GM10266 (cell line): Measurements from ENCODE around the gene FOXO6.

Experiments used
- DNase-seq: peaks from one replicate; pipeline ENCODE4 v3.0.0; 2012; ENCODE audit errors: extremely low spot score
- TF ChIP-seq, protein P1 (sequence below): IDR thresholded peaks from 2 replicates; pipeline ENCODE4 v1.5.1; 2012; ENCODE audit warnings: mild to moderate bottlenecking, low read depth; ENCODE audit not compliant: control insufficient read depth, insufficient read depth; ENCODE audit errors: missing control alignments

FOXO6 gene

DNA sequence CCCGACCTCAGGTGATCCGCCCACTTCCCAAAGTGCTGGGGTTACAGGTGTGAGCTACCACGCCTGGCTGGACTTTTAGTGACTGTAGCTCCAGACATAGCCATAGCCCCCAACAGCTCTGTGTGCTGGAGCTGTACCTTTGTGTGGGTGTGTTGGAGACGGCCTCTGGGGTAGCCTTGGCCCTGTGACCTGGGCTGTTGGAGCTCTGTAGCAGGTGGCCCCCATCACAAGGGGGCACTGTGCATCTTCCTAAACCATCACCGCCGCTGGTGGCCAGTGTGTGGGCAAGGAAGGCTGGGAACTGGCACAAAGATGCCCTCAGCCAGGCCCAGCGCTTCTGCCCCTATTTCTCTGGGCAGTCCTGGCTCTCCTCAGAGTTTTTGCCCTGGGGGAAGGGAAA lies 38.4 kb upstream of the FOXO6 start:
- peak; percentile 56 for DNase-seq
- TF ChIP-seq, protein P1, sequence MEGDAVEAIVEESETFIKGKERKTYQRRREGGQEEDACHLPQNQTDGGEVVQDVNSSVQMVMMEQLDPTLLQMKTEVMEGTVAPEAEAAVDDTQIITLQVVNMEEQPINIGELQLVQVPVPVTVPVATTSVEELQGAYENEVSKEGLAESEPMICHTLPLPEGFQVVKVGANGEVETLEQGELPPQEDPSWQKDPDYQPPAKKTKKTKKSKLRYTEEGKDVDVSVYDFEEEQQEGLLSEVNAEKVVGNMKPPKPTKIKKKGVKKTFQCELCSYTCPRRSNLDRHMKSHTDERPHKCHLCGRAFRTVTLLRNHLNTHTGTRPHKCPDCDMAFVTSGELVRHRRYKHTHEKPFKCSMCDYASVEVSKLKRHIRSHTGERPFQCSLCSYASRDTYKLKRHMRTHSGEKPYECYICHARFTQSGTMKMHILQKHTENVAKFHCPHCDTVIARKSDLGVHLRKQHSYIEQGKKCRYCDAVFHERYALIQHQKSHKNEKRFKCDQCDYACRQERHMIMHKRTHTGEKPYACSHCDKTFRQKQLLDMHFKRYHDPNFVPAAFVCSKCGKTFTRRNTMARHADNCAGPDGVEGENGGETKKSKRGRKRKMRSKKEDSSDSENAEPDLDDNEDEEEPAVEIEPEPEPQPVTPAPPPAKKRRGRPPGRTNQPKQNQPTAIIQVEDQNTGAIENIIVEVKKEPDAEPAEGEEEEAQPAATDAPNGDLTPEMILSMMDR, result peak; percentile 69

DNA sequence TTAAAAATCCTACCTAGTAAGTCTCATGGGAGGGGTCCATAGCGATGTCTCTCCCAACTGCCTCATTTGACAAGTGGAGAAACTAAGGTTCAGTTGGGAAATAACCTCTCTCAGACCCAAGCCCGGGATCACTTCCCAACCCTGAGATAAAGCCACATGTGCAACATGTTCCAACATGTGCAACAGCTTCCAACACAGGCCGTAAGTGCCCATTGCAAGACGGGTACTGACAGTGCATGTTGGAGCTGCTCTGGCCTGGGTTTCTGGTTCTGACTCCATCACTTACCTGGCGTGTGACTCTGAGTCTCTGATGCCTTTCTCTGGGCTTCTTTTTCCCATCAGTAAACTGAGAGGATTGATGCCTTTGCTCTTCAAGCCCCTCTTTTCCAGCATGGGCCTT lies 38.0 kb upstream of the FOXO6 start:
- DNase-seq, result no peak
- TF ChIP-seq, protein P1, result no peak

DNA sequence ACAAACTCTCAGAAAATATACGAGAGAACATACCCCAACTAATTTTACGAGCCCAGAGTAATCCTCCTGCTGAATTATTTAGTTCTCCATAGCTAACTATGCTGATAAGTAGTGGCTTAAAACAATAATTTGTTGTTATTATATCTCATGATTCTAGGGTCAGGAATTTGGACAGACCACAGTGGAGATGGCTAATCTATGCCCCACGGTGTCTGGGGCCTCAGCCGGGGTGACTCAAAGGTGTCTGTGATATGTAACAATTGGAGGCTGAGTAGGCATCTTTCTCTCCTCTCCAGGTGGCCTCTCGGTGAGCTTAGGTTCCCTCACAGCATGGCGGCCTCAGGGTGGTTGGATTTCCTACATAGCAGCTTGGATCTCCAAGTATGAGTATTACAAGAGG lies 35.4 kb upstream of the FOXO6 start:
- DNase-seq, result no peak
- TF ChIP-seq, protein P1, result no peak

DNA sequence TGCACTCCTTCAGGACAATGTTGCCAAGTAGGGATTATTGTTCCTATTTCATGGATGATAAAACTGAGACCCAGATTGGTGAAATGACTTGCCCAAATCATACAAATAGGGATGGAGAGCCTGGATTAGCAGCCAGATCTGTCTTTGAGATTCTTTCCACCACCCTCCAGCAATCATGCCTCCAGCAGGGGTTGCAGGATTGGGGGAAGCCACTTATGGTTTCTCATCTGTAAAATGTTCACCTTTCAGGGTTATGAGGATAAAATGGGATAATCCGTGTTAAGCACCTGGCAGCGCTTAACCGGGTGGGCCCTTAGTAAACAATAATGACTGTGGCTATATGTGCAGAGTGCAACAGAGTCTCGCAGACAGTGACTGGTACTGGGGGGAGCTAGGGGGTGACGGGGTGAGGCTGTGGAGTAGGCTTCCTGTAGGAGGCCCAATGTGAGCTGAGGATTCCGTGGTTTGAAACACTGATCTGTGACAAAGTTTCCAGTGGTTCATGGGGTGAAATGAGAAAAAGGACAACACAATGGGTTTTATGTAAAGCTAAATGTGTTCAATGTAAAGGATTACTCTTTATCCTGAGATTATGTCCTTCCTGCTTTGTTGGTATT lies 33.7 kb upstream of the FOXO6 start:
- TF ChIP-seq, protein P1, result no peak
- DNase-seq, result no peak

DNA sequence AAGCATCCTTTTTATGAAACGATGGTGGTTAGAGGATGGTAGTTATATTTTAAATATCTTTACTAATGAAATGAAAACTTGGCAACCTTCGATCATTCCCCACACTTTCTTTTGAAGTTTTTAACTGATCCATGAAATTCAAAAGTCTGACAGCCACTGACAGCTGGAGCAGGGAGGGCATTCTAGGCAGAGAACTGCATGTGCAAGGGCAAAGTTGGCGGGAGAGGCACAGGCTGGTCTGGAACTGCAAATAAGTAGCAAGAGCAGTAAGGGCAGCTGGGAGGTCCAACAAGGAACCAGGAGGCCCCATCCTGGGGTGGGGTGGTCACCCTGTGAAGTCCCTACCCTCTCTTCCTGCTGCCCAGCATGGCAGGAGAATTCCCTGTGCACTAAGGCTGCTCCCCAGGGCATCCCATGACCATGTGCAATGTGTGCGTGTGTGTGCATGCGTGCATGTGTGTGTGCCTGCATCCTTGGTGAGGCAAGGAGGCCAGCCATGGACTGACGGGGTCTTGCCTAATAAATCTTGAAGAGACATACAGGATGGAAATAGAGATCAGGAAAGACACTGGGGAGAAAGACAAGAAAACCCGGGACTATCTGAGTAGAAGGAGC lies 33.1 kb upstream of the FOXO6 start:
- TF ChIP-seq, protein P1, result no peak
- no peak for DNase-seq

DNA sequence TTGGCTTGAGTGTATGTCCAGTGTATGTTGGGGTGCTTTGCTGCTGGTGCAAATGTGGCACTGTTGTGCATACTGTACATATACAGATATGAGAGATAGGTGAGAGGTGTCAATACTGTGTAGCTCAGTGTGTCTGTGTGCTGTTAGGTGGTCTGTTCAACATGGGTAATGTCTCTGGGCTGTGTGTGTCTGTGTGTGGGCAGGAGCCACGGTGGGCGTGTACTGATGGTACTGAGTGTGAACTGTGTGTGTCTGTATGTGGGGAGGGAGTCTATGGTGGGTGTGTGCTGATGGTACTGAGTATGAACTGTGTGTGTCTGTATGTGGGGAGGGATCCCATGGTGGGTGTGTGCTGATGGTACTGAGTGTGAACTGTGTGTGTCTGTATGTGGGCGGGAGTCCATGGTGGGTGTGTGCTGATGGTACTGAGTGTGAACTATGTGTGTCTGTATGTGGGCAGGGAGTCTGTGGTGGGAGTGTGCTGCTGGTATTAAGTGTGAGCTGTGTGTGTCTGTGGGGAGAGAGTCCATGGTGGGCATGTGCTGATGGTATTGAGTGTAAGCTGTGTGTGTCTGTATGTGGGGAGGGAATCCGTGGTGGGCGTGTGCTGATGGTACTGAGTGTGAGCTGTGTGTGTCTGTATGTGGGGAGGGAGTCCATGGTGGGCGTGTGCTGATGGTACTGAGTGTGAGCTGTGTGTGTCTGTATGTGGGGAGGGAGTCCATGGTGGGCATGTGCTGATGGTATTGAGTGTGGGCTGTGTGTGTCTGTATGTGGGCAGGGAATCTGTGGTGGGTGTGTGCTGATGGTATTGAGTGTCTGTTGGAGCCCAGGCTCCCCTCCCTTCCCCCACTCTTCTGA lies 32.2 kb upstream of the FOXO6 start:
- no peak for DNase-seq
- TF ChIP-seq, protein P1, result no peak
